ENCODE data around the gene PWWP2A.
"Not testable (repeated sequence)": the region's sequence is repeated elsewhere in the genome, so short reads cannot be mapped to it uniquely, and the experiment has no call there.

PWWP2A gene

GRCh38 chr5:160162910-160163309 lies 43.7 kb upstream of the PWWP2A start:
- in situ Hi-C loops (cut with HindIII; ENCODE audit: low sequenced_read_pairs) = no loop called here
- TF ChIP-seq CTCF (IDR thresholded peaks at IDR 0.05; ENCODE audit: low read depth, low read length) = no peak
- no peak overlapping the region for H3K4me3 ChIP-seq (ENCODE audit: low read depth, low read length)
- no peak for DNase-seq (ENCODE audit: low read depth, low spot score)

GRCh38 chr5:160161626-160162025 lies 42.4 kb upstream of the PWWP2A start:
- no peak overlapping the region for H3K4me3 ChIP-seq (ENCODE audit: low read depth, low read length)
- DNase-seq (ENCODE audit: low read depth, low spot score) = no peak
- in situ Hi-C loops (cut with HindIII; ENCODE audit: low sequenced_read_pairs) = no loop called here
- no peak for TF ChIP-seq CTCF (IDR thresholded peaks at IDR 0.05; ENCODE audit: low read depth, low read length)

GRCh38 chr5:160160875-160161274 lies 41.6 kb upstream of the PWWP2A start:
- in situ Hi-C loops (cut with HindIII; ENCODE audit: low sequenced_read_pairs) = not testable (repeated sequence)

GRCh38 chr5:160159991-160160792 lies 40.9 kb upstream of the PWWP2A start:
- in situ Hi-C loops (cut with HindIII; ENCODE audit: low sequenced_read_pairs) = no loop called here
- no peak for TF ChIP-seq CTCF (IDR thresholded peaks at IDR 0.05; ENCODE audit: low read depth, low read length)
- no peak overlapping the region for H3K4me3 ChIP-seq (ENCODE audit: low read depth, low read length)
- peak; percentile 76 for DNase-seq (ENCODE audit: low read depth, low spot score)

More at GRCh38 chr5:160160875-160161274, 41.6 kb upstream of the PWWP2A start:
- DNase-seq (ENCODE audit: low read depth, low spot score); H3K4me3 ChIP-seq (ENCODE audit: low read depth, low read length): not testable (repeated sequence)

GRCh38 chr5:160158087-160158486 lies 38.8 kb upstream of the PWWP2A start:
- DNase-seq (ENCODE audit: low read depth, low spot score) = no peak
- no peak overlapping the region for H3K4me3 ChIP-seq (ENCODE audit: low read depth, low read length)
- in situ Hi-C loops (cut with HindIII; ENCODE audit: low sequenced_read_pairs) = no loop called here
- no peak for TF ChIP-seq CTCF (IDR thresholded peaks at IDR 0.05; ENCODE audit: low read depth, low read length)

- in situ Hi-C loops (cut with HindIII; ENCODE audit: low sequenced_read_pairs) = no loop called here
- TF ChIP-seq CTCF (IDR thresholded peaks at IDR 0.05; ENCODE audit: low read depth, low read length) = no peak
- DNase-seq (ENCODE audit: low read depth, low spot score) = no peak
Observed at GRCh38 chr5:160155017-160155750, 35.9 kb upstream of the PWWP2A start.

GRCh38 chr5:160152901-160153300 lies 33.7 kb upstream of the PWWP2A start:
- TF ChIP-seq CTCF (IDR thresholded peaks at IDR 0.05; ENCODE audit: low read depth, low read length) = no peak

More at GRCh38 chr5:160155017-160155750, 35.9 kb upstream of the PWWP2A start:
- H3K4me3 ChIP-seq (ENCODE audit: low read depth, low read length) = no peak overlapping the region

More at GRCh38 chr5:160152901-160153300, 33.7 kb upstream of the PWWP2A start:
- in situ Hi-C loops (cut with HindIII; ENCODE audit: low sequenced_read_pairs) = no loop called here
- no peak overlapping the region for H3K4me3 ChIP-seq (ENCODE audit: low read depth, low read length)
- no peak for DNase-seq (ENCODE audit: low read depth, low spot score)
